ENCODE results near the gene MAN1A2.
"Not testable (repeated sequence)": the region's sequence is repeated elsewhere in the genome, so short reads cannot be mapped to it uniquely, and the experiment has no call there.

MAN1A2 gene

DNA sequence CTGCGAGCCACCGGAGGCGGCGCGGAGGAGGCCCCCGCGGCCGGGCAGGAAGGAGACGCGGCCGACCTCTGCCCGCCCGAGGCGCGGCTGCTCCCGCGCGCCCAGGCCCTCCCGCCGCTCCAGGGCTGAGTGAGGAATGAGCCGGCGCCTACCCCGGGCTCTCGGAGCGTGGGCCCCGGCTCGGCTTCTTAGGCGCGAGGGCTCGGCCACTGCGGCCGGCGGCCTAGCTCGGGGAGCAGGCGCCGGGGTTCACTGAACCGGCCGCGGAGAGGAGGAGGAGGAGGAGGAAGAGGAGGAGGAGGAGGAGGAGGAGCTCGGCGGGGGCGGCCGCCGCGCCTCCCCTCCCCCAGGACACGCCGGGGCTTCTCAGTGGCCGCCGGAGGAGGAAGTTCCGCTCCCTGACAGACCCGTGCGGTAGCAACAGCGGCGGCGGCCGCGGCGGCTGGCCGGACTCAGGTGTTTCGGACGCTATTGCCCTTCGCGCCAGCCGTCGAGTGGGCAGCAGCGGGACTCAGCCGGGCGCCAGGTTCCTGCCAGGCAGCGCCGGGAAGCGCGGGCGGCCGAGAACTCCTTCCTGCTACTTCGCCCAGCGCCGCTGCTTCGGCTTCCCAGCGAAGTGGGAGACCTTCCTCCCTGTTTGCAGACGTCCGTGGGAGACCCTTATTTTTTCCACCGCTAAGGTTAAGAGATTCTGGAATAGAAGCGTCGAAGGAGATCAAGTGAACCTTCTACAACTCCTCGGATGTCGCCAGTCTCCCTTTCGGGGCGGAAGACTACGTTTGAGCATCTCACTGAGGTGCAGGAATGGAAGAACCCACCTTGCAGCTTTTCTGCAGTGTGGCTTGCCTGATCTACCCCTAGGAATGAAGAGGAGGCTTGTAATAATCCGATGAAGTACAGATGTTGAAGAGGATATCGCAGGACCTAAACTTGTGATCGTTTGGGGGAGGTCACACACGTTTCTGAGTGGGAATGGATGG, at the start of gene MAN1A2:
Gene MAN1A2, plus strand, starts transcription at position 404 of the 980 bp plus-strand sequence. CDS start 735 bp downstream, outside the sequence.
- peak; percentile 82 for DNase-seq (ENCODE audit: low spot score)

DNA sequence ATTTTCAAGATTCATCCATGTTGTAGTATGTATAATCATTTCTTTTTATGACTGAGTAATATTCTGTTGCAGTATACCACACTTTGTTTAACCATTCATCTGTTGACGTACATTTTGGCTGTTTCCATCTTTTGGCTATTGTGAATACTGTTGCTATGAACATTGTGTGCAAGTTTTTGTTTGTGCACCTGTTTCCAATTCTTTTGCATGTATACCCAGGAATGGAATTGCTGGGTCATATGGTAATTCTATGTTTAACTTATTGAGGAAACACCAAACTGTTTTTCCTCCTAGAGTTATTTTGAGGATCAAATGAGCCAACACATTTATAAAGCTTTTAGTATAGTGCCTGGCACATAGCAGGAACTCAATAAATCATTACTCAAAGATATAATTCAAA, 49.2 kb upstream of the MAN1A2 start:
- DNase-seq (ENCODE audit: low spot score), result no peak

DNA sequence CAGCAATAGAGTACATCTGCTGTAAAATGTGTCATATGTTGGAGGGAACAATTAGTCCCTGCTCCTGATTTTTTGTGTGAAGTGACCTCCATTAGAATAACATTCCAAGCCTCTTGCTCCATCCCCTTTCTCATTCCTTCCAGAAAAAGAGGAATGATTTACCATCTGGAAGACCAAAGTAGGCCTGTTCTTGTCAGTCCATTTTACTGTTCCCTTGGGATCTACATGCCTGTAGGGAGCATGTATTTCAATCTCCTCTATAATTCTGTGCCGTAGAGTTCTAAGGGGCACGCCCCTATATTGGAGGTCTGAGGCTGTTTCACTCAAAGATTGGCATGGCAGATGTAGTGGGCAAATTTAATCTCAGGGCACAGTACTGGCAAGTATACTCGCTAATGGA, 48.8 kb upstream of the MAN1A2 start:
- no peak for DNase-seq (ENCODE audit: low spot score)

DNA sequence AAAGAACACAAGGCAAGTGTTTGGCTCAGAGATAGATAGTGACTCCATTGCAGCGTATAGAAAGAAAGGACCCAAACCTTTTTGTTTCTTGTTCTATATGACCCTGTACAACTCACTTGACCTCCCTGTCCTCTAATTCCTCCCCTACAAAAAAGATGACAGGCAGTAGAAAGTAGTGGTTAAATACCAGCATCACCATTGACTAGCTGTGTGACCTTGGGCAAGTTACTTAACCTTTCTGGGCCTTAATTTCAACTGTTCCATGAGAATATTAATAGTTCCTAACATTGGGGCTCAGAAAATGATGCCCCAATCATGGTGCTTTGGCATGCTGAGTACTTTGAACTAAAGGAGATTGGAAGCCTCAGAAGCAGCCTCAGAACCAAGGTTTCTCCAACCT, 46.7 kb upstream of the MAN1A2 start:
- DNase-seq (ENCODE audit: low spot score), result no peak

DNA sequence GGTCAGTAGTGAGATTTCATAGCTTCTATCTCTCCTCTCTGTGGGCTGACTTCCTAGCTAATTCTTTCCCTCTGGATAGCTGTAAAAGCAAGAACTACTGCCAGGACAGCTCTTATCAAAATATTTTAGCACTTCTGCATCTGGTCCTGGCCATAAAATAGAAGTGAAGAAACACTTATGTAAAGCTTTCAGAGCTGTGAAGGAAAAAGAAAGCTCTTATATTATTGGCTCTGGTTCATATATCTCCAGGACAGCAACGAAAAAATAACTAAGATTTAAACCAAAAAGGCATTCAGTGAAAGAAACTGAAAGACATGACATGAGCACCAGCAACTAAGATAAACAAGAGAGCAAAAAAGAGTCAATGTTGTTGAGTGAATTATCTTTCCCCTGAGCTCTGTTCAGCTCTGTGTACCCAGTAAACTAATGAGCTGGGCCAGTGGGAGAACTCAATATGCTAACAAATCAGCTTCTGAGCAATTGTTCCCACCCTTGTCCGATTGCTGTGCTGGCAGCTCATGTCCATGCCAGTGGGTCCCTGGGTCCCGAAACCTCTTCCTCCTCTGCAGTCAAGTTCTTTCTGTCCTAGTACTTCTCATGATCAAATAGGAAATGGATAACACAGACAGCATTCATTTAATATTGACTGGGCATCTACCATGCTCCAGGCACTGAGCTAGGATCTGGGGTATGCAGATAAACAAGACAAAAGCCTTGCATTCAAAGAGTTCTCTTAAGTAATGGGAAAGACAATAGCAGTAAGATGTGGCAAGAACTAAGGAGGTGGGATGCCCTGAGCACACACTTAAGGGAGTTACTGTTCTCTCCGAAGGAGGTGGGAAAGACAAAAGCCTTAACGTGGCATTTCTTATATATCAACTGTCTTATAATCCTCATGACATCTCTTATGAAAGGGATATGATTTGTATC, 45.3 kb upstream of the MAN1A2 start:
- no peak for DNase-seq (ENCODE audit: low spot score)

DNA sequence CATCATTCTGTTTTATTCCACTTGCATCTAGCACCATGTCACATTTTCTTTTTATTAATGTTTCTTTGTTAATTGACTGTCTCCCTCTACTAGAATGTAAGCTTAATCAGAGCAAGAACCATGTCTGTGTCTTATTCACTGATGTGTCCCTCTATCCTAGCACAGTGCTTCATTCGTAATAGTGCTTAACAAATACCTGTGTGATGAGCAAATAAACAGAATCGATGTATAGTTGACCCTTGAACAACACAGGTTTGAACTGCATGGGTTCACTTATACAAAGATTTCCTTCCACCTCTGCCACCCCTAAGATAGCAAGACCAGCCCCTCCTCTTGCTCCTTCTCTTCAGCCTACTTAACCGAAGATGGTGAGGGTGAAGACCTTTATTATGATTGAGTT, 42.9 kb upstream of the MAN1A2 start:
- no peak for DNase-seq (ENCODE audit: low spot score)

DNA sequence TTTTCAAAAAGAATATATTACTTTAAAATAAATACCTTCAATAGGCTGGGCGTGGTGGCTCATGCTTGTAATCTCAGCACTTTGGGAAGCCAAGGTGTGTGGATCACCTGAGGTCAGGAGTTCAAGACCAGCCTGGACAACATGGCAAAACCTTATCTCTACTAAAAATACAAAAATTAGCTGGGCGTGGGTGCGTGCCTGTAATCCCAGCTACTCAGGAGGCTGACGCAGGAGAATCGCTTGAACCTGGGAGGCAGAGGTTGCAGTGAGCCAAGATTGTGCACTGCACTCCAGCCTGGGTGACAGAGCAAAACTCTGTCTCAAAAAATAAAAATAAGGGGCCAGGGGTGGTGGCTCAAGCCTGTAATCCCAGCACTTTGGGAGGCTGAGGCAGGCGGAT, 41.2 kb upstream of the MAN1A2 start:
- not testable (repeated sequence) for DNase-seq (ENCODE audit: low spot score)

DNA sequence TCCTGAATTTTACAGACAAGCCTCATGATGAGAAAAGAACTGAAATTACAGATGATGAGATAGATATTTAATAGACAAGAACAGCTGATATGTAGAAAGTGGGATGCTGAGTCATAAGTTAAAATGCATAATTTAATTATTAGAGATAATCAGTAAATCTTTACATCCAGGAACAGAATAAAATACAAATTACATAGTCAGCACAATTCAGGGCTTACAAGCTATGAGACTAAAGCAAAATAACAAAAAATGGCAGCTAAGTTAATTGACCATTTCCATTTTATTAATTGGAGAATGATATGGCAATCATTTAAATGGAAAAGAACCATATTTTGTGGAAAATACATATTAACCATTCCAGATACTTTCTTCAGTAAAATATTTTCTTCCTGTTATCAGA, 40.2 kb upstream of the MAN1A2 start:
- DNase-seq (ENCODE audit: low spot score), result no peak

DNA sequence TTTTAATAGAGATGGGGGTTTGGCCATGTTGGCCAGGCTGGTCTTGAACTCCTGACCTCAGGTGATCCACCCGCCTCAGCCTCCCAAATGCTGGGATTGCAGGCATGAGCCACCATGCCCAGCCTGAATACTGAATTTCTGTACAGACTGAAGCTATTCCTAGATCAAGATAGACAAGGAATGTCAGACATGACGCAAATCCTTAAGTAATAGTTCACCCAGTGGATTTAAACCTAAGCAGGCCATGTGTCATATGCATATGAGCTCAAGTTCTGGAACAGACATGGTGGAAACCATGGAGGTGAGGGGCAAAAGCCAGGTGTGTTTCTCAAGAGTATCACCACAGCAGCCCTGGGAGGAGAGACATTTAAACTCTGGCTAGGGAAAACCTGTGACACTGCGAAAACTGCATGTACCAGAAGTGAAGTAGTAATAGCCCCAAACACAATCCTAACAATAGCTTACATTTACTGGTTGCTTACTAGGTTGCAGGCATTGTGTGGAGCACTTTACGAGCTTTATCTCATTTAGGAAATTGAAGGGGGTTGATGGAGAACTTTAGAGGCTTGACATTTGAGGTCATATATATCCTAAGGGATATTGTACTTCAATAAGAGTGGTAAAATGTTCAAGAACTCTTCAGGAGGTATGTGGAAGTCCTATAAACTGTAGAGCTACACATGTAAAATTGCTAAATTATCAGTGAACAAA, 31.7 kb upstream of the MAN1A2 start:
- DNase-seq (ENCODE audit: low spot score), result no peak

DNA sequence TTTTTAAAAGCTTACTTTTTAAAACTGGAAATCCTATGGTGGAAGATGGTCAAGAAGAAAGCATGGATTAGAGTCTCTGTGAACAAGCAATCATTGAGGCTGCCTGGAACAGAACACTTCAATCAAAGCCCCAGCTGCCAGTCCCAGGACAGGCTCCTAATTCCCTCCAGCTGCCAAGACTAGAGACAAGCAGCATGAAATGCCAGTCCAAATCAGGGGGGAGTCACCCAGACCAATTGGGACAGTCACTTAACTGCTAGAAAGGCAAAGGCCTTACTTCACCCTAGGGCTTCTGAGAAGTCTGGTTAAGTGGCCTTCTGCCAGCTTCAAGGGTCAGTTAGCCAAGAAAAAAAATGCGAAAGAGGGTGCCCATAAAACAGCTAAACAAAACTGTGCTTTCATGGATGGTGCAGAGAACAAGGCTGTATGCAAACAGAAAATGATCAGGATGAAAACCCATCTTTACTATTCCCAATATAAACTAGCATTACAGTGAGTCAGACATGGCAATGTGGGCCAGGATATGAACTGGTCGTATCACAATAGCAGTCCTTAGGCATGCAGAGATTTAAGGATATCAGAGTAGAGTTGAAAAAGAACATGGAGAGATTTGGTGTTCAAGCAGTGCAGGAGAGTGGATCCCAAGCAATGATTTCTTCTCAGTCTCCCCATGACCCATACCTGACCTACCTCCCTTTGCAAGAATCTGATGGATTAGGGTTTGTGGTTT, 31.0 kb upstream of the MAN1A2 start:
- no peak for DNase-seq (ENCODE audit: low spot score)

DNA sequence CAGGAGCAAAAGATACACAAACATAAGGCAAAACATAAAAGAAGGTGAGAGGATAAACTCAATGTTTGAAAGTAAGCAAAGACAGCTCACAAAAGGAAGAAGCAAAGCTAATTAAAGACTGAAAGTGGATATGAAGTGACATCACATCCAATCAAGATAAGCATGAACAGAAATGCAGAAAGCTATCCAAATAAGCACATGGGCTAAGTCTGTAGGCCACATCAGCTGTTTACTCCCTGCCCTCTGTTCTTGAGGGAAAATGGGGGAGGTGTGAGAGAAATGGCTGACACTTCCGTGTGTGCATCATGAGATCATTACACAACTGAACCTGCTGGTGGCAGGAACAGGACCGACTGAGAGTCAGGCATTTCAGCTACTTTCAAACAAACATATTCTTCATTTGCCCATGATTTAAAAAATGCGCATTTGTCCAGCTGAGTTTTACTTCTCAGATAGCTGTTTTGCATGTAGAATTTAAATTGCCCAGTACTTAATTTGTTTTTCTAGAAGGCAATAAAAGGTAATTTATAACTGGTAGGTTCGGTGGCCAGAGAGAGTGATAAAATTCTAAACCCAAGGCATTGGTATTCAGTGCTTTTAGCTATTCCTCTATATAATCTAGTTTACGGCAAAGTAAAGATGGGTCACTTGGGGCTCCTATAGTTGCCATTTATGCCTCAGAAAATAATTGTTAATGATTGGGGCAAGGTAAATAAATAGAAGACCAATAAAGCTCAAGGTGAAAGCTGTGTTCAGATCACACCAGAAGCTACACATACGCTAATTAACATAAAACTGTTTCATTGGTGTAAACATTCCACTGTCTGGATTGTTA, 27.2 kb upstream of the MAN1A2 start:
- DNase-seq (ENCODE audit: low spot score), result peak; percentile 44

DNA sequence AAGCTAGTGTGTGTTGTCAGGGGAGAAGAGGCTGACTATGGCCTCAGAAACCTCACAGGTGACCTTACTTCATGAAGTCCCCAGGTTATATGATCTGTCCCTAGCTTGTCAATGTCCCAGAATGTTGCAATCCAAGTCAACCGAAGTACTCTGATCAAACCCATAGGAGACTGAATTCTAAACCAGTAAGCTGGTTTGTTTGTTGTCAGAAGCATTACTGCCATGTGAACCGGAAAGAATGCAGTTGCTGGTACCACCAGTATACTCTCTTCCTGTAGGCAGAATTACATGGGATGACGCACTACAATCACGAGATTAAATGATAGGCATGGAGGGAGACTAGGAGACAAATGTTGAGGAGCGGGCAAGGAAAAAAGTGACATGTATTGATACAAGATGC, 26.1 kb upstream of the MAN1A2 start:
- no peak for DNase-seq (ENCODE audit: low spot score)

DNA sequence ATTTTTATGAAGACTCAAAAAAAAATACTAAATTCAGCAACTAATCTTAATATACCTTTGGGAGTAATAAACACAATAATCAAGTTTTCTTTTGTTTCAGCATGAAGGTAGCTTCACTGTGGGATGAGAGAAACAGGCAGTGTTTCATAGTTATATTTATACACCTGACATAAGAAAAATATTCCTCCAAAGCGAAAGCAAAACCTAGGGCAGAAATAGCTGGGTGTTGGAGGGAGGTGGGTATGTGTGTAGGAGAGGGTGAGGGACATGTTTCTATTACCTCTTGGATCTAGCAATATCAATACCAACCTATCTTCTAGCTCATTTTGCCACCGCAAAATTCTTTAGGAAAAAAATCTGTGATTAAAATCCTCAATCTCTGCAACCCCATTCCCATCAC, 24.9 kb upstream of the MAN1A2 start:
- DNase-seq (ENCODE audit: low spot score), result no peak

DNA sequence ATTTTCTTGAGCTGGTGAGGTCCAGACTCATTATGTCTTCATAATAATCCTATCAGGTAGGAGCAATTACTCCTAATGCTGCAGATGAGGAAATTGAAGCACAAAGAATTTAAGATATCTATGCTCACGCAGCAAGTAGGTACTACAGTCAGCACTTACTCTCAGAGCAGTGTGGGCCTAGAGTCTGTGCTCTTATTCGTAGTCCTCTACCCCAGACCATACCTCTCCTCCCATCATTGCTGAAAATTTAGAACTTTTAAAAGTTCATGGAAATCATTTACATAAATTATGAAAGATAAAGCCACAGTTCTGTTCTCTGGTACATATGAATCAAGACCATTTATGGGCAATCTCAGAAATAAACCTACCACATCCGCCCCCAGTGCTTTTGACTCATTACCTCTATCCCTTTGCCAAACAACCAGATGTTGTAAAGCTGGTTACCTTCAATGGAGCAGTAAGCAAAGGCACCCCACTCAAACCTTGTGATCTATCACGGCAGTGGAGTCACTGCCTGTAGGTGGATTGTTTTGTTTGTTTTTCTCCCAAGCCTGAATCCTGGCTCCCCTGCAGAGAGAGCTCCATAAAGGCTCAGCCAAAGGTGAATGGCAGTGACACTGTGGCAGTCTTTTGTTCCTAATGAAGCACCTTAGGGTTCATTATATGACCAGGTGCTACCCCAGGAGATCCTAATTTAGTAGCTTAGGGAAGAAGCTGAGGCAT, 20.9 kb upstream of the MAN1A2 start:
- peak; percentile 19 for DNase-seq (ENCODE audit: low spot score)

DNA sequence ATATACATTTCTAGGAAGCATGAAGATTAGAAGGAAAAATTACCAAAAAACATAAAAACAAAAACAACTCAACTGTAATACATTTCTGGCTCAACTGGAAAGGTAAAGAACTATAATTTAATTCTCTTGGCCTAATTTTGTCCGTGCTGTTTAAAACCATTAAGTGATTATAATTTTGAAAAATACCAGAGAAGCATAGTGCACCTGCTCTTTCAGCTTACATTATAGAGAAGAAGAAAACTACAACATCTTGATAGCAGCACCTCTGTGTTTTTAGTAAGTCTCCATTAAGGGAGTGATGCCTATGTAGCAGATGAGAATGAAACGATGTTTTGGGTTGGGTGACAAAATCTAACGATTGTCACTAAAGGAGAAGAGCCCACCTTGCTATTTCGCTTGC, 19.3 kb upstream of the MAN1A2 start:
- no peak for DNase-seq (ENCODE audit: low spot score)

DNA sequence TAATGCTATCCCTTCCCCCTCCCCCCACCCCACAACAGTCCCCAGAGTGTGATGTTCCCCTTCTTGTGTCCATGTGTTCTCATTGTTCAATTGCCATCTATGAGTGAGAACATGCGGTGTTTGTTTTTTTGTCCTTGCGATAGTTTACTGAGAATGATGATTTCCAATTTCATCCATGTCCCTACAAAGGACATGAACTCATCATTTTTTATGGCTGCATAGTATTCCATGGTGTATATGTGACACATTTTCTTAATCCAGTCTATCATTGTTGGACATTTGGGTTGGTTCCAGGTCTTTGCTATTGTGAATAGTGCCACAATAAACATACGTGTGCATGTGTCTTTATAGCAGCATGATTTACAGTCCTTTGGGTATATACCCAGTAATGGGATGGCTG, 14.6 kb upstream of the MAN1A2 start:
- DNase-seq (ENCODE audit: low spot score), result not testable (repeated sequence)

DNA sequence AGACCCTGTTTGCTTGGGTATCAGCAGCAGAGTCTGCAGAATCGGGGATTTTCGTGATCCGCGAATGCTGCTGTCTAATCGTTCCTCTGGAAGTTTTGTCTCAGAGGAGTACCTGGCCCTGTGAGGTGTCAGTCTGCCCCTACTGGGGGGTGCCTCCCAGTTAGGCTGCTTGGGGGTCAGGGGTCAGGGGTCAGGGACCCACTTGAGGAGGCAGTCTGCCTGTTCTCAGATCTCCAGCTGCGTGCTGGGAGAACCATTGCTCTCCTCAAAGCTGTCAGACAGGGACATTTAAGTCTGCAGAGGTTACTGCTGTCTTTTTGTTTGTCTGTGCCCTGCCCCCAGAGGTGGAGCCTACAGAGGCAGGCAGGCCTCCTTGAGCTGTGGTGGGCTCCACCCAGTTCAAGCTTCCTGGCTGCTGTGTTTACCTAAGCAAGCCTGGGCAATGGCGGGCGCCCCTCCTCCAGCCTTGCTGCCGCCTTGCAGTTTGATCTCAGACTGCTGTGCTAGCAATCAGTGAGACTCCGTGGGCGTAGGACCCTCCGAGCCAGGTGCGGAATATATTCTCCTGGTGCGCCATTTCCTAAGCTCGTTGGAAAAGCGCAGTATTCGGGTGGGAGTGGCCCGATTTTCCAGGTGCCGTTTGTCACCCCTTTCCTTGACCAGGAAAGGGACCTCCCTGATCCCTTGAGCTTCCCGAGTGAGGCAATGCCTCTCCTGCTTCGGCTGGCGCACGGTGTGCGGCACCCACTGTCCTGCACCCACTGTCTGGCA, 9.2 kb upstream of the MAN1A2 start:
- DNase-seq (ENCODE audit: low spot score), result not testable (repeated sequence)

DNA sequence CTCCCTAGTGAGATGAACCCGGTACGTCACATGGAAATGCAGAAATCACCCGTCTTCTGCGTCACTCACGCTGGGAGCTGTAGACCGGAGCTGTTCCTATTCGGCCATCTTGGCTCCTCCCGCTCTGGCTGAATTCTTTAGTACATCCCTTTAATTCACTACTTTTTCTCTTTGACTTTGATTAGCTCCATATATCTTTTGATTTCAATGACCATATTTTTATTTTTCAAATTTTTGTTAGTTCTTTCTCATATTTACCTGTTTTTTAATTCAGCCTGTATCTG, 8.7 kb upstream of the MAN1A2 start:
- not testable (repeated sequence) for DNase-seq (ENCODE audit: low spot score)

Measured in AG20443 (cell line).